Fibroblast of gingiva (primary cell): Measurements from ENCODE around the gene GSE1.

Experiments used
- DNase-seq: peaks from one replicate; pipeline ENCODE4 v3.0.0-alpha.2; 2011; ENCODE audit warnings: low read depth

GSE1 gene

DNA sequence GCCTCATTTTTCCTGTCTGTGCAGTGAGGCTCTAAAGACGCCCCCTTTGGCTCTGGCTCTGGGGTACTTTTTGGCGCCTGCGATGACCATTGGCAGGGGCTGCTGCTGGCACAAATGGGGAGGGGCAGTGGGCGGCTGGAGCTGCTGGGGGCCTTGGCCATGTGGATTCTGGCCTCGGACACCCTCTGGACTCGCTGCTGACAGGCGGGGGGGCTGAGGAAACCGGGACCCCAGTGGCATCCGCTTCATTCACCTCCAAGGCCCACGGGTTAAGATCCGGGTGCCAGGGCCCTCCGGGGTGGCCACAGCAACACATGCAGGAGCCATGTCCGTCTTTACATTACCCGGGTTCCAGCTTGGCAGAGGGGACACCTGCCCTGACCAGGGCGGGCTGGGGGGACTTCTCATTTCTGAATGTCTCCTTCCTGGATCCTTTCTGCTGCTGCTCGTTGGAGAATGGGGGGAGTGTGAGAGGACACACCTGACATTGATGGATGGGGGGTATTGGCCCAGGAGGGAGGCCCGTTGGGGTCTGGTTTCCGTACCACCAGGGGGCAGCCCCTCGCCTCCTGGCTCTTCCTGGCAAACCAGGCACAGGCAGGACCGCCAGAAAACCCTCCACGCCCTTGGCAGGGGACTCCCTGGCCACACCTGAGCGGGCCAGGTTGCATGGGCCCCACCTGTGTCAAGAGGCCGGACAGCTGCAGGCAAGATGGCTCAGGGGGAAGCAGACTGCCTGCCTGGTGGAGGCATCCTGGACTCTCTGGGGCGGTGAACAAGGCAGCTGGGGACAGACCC lies 21.8 kb downstream of the GSE1 start:
- DNase-seq = no peak

DNA sequence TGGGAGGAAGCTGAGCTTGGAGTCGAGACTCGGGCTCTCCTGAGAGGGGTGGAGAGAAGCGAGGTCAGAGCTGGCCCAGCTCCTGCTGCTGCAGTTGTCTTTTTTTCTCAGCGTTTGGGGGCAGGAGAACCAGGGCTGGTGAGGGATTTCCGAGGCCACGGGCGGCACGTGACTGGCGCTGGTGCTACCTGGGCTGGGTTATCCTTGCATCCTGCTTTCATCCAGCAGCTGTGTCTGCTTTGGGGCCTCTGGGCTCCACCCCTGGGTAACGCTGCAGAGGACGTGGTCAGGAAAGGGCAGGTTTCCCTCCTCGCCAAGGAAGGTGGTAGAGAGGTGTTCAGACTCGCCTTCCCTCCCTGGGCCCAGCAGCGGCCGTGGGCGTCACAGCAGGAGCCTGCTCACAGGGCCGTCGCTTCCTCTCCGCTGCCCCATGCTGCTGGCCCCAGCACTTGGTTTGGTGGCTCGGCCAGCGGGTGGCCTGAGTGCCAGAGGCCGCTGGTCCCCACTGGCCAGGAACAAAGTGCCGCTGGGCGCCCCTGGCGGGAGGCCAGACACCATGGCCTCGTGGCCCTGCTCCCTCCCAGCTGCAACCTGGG lies 22.5 kb downstream of the GSE1 start:
- no peak for DNase-seq

DNA sequence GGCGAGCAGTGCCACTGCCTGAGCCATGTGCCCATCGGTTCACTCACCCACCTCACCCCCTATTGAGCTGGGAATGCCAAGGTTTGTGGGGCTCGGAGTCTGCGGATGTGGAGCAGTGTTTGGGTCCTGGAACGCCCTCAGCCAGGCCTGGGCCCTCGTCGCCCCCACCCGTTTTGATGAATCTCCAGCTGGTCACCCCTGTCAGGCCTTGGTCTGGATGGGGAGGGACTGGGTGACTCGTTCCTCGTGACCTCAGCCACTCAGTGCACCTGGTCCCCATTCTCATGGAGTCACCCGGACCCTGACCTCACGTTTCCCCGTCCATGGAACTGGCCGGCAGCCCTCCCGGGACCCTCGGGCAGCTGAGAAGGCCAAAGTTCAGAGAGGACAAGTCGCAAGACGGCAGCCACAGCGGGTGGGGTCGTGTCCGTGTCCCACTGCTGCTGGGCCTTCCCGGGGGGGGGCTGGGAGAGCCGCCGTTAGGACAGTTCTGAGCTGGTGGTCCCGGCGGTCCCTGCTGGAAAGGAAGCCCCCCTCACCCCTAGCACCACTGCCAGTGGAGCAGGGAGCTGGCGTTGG lies 23.2 kb downstream of the GSE1 start:
- no peak for DNase-seq

DNA sequence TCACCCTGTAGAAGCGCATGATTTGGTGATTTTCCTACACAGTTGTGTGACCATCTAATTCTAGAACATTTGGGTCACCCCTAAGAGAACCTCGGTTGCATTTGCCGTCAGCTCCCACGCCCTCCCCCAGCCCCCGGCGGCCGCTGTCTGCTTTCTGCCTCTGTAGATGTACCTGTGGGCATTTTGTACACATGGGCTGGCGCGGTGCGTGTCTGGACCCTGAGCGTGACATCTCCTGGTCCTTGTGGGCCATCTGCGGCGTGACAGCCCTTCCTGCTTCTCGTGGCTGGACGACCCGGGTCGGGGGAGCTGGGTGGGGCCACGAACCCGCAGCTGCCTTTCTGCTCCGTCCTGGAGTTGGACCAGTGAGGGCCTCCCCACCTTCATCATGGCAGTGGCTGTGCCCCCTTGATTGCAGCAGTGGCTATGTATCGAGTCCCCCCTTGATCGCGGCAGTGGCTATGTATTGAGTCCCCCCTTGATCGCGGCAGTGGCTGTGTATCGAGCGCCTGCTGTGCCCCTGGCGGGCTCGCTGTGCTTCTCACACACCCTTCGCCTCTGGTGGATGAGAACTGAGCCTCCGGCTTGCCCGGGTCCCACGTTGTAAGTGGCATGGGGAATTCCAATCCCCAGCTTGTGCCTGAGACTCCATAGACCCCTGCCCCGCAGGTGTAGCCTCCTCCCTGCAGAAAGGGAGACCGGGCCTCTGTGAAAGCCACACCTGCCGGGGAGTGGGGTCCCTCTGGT lies 24.1 kb downstream of the GSE1 start:
- no peak for DNase-seq

DNA sequence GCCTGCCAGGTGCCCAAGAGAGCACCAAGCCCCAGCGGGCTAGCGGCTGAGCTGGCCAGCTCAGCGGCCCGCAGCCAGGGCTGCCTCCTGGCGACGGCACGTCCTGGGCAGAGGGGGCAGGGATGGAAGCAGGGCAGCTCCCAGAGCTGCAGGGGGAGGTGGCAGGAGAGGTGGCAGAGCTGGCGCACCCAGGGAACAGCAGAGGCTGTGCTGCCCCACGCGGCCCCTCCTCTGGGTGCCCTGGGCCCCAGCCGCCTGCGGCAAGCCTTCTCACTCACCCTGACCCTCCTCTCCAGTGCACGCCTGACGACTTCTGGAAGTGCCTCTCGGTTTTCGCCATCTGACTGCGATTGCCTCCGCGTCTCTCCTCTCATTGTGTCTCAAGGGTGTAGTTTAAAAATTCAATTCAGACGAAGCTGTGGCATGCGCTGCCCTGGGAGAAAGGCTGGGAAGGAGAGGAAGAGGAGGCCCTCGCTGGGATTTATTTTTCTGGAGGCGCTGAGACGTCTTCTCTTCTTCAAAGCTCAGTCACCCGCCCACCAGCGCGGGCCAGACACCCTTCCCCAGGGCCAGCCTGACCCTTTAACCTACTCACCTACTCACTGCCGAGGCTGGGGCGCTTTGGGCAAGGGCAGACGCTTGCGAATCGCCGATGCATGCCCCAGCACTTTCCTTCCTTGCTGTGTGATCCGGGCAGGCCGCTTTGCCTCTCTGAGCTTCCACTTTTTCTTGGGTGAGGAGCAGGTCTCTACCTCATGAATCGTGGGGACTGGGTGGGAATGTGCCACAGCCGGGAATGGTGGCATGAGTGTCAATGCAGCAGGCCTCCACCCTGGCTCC lies 24.9 kb downstream of the GSE1 start:
- DNase-seq = no peak

DNA sequence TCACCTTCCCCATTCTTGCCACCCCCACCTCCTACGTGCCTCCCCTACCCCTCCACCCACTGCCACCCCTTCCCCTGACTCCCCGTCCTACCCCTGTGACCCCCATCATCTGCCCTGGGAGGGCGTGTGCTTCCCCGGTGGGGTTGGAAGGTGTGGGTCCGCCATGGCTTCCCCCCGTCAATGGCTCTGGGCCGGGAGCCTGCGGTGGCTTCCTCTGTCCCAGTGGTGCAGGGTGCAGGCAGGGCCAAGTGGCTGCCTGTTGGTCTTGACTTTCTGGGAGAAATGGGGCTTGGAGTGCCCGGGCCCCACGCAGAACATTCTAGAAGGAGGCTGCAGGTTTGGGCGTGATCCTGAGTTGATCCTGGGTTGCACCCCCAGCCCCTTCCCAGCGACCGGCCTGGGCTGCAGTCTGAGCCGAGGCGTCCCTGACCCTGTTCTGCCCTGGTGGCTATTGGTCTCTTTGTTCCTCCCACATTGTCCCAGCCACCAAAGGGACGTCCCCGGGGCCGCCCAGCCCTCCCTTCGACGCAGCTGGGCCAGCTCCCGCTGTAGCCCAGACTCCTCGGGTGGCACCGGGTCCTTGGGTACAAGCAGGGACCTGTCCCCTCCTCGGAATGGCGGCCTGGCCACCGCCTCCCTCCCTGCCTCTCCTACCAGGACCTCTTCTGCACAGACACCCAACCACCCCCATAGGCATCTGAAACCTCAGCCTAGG lies 25.7 kb downstream of the GSE1 start:
- DNase-seq = no peak

DNA sequence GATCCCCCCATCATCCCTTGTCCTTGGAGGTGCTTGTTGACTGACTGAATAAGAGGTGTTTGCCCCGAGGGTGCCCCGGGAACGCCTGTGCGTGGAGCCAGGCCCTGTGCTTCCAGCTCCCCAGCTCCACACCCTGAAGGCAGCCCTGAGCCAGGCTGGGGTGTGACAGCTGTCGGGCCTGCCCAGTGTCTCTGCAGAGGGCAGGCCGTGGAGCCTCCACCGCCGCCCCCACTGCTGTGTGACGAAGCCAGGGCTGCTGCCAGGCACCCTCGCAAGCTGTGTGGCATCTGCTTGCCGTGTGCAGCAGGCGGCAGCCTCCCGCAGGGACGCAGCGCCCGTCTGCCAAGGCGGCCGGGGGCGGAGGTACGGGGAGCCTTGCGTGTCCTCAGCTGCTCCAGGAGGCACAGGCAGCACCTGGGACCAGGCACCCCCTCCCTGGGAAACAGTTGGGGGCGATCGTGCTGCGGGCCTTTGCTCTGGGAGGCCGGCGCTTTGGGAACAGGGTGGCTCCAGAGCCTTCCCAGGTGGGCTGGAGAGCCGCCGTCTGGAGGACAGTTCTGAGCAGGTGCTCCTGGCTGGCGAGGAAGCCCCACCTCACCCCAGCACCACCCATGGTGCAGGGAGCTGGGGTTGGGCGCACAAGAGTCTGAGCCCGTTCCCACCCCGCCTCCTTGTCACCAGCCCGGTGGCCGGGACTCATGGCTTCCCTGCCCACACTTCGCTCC lies 26.6 kb downstream of the GSE1 start:
- DNase-seq = peak; percentile 30

DNA sequence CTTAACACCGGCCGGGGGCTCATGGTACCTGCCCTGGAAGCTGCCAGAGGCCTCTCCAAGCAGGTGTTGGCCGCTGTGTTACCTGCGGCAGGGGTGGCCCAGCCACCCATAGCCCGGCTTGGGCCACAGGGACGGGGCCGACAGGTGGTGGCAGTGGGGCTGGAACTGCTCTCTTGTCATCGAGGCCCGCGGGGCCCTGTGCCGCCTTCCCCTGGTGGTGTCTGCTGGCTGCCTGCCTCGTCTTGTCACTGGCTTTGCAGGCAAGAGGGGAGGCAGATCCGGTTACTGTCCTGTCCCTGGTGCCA lies 27.1 kb downstream of the GSE1 start:
- DNase-seq = no peak

DNA sequence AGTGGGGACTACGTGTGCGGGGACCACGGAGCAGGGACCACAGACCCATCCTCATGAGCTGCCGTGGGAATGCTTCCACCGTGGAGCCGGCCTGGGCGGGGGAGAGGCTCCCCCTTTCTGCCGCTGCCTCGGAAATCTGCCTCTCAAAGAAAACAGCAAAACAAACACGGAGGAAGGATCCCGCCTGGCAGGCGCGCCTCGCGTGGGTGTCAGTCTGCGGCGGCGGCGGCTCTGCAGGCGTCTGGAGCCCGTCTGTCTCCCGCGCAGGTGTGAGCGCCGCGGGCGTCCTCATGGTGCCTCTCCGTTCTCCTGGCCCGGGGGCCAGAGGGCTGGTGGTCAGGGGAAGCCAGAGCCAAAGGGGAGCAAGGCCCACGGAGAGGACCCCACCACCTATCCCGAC lies 27.5 kb downstream of the GSE1 start:
- no peak for DNase-seq

DNA sequence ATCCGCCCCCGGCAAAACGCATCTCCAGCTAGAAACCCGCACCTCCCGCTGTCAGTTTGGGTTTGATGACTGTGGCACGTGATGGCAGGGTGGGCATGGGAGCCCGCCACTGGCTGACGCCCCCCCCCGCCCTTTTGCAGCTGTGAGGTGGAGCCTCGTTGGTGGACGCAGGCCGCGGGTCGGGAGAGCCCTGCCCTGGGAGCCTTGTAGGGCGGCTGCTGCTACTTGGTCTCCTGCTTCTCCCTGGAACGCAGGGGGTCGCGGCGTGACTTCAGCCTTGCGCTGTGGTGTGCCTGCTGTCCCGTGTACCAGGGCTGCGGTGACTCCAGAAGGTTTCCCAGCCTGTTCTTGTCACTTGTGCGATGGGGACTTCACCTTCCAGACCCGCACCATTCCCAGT lies 28.2 kb downstream of the GSE1 start:
- no peak for DNase-seq

DNA sequence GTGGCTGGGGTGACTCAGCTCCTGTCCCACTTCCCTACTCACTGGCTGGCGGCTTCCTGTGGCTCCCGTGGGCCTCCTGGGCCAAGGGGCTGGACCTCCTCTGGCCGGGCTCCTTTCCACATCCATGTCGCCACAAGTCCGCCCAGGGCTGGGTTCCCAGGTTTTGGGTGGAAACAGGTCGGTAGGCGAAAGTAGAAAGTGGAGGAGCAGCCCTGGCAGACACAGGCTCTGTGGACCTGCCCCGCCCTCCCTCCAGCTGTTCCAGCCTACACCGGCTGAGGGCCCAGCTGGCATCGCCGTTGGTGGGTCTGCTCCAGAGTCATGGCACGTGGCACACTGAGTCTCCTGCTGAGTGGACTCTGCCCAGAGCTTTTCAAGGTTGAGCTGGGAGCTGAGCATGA lies 28.7 kb downstream of the GSE1 start:
- peak; percentile 47 for DNase-seq

DNA sequence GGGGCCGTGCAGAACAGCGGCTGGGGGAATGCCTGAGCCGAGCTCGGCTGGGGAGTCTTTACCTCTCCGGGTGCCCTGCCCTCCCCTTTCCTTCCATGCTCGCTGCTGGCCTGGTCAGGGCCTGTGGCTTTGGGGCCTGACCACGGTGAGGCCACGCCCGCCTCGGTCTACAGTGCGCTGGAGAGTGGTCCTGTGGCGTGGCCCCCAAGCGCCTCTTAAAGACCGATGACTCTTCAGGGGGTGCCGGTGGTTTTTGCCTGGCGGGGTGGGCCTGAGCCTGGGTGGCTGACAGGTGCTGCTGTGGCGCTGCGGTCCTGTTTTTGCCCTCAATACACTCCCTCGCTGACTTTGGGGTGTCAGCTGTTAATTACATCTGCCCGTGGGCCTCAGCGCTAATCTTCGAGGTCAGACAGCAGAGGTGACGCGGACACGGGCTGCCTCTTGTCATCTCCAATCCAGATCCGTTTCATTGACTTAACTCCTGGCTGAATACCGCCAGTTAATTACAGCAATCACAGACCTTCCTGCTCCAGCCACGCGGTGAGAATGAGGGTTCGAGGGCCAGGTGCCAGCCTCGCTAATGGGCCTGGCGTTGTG lies 29.7 kb downstream of the GSE1 start:
- DNase-seq = no peak

DNA sequence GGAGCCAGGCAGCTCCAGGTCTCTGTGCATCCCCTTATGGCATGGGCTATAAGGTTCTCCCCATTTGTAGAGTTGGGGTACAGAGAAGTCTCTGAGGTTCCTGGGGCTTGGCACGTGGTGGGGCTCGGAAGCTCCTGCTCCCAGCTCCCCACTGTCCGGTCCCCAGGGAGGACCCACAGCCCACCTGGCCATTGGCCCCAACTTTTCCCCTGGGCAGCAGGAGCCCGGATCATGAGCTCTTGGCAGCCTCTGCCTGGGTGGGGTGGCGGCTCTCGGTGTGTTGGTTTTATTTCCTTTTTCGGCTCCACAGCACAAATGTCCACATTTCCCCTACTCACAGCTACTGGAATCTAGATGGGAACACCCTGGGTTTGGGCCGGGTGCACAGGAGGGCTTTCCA lies 30.5 kb downstream of the GSE1 start:
- no peak for DNase-seq

DNA sequence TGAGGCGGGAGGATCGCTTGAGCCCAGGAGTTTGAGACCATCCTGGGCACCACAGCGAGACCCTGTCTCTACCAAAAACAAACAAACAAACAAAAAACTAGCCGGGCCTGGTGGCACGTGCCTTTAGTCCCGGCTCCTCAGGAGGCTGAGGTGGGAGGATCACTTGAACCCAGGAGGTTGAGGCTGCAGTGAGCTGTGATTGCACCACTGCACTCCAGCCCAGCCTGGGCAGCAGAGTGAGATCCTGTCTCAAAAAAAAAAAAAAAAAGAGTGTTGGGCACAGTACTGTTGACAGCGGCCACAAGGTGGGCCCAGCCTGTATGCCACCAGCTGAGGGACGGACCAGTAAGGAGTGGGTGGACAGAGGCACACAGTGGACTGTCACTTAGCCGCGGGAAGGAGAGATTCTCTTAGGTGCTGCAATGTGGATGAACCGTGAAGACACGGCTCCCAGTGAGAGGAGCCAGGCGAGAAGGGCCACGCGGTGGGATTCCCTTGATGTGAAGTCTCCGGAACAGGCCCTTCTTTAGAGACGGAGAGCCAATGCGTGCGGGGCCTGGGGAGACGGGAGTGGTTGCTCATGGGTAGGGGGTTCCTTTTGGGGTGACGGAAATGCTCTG lies 31.1 kb downstream of the GSE1 start:
- DNase-seq = no peak

DNA sequence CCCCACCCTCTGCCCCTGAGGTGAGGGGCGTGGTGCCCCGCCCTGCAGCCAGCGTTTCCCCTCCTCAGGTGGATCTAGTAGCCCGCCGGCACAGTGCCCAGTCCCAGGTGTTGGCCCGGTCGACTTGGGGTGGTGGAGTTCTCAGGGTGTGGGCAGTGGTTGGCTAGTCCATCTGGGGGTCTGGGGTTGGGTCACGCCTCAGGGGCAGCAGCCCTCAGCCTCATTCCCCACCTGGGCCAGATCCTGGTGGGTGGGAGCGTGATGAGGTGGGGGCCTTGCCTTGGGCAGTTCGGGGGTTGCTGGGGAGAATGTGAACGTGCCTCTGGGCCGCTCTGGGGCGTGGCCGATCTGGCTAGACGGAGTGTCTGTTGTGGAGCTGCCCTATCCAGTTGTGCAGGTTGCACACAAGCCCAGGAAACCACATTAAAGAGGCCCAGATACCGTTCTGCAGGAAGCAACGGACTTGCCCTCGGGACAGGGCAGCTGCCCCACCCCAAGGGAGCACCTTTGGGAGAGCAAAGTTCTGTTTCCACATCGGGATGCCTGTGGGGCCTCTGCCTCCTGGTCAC lies 32.0 kb downstream of the GSE1 start:
- no peak for DNase-seq

DNA sequence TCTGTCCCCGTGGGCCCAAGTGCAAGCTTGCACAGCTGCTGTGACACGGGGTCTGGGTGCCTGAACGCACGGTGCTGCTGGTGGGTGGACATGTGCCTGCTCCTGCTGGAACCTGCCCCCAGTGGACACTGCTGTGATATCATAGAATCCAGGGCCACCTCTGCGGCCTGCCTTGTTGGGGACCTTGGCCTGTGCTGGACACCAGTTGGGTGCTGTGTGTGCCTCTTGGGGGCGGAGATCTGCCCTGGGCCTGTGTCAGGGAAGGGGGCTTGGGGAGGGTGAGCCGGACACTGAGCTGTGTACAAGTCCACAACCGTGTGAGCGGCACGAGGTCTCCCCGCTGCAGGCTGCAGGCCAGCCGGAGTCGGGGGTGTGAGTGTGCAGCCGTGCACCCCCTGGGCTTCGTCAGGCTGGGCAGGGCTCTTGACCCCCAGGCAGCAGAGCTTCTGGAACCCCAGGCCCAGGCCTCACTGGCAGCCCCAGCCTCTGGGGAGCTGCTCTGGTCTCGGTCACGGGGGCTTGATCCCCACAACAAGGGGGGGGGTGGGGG lies 33.3 kb downstream of the GSE1 start:
- no peak for DNase-seq

DNA sequence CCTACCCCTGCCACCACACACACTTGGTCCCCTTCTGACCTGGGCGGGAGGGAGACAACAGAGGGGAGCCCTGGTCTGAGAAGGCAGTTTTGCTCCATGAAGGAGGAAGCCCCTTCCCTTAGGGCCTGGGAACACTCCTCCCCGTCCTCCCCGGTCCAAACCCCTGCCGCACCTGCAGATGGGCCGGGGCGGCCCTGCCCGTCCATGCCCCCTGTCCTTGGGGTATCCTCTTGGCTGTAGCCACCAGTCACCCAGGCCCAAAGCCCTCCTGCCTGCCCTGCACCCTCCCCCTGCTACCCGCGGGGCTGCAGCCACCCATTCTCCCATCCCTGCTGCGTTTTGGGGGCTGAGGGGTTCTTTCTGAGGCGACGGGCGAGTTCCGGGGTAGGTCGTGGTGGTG lies 33.9 kb downstream of the GSE1 start:
- DNase-seq = no peak

DNA sequence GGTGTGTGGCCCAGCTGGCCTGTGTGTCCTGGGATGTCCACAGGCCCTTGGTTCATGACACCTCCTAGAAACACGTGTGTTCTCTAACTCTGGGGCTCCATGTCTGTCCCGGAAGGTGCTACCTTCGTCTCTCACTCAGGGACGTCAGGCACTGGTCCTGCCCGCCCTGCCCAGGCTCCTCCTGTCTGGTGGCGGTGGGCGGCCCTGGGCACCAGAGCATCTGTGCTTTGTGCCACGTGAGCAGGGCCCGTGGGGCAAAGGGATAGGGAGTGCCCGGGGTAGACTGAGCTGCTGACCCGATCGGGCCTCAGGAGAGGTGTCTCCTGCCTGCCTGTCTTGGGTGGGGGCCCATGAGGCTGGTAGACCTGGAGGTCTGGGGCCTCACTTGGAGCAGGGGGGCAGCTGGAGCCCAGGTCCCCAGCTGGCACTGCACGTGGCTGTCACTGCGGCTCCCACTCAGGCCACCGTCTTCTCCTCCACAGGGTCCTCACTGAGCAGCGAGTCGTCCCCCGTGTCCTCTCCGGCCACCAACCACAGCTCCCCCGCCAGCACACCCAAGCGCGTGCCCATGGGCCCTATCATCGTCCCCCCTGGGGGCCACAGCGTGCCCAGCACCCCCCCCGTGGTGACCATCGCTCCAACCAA lies 35.1 kb downstream of the GSE1 start:
- no peak for DNase-seq

DNA sequence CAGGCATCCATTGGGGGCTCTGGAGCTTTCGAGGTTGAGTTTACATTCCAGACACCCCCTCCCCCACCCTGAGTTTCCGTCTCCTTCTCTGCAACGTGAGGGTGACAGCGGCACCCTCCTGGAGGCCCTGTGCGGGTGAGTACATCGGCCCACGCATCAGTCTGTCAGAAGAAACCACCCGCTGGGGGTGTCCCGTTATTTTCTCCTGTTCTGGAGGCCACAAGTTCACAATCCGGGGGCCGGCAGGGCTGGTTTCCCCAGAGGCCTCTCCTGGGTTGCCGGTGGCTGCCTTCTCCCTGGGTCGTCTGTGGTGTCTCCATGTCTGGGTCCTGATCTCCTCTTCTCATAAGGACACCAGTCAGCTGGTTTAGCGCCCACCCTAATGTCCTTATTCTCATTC lies 35.7 kb downstream of the GSE1 start:
- DNase-seq = no peak
